22Rv1 (cell line): ENCODE data around the gene RFTN2.

Experiments
- H3K27ac ChIP-seq: fragments of 450-650 bp; 2 replicates; pipeline ENCODE4 v1.5.1; 2017
- CTCF ChIP-seq: fragments of 450-650 bp; IDR thresholded peaks from 2 replicates; pipeline ENCODE4 v1.5.1; 2017; ENCODE audit warnings: mild to moderate bottlenecking
- ZFX ChIP-seq: fragments of 450-650 bp; IDR thresholded peaks from 2 replicates; pipeline ENCODE4 v1.6.1; 2017; ENCODE audit warnings: antibody characterized with exemption, borderline replicate concordance

RFTN2 gene

GRCh38 chr2:197672371-197672893, 3.0 kb downstream of the RFTN2 start:
- TF ChIP-seq CTCF: no peak
- H3K27ac ChIP-seq: no peak overlapping the region

GRCh38 chr2:197669077-197669476, 6.3 kb downstream of the RFTN2 start:
- no peak overlapping the region for H3K27ac ChIP-seq
- no peak for TF ChIP-seq ZFX
- no peak for TF ChIP-seq CTCF

GRCh38 chr2:197668296-197668695, 7.1 kb downstream of the RFTN2 start:
- H3K27ac ChIP-seq: no peak overlapping the region
- TF ChIP-seq CTCF (no peak), ZFX (no peak)

GRCh38 chr2:197666277-197666676, 9.1 kb downstream of the RFTN2 start:
- TF ChIP-seq CTCF: no peak
- TF ChIP-seq ZFX: no peak
- no peak overlapping the region for H3K27ac ChIP-seq

GRCh38 chr2:197661626-197662025, 13.8 kb downstream of the RFTN2 start:
- no peak for TF ChIP-seq CTCF
- no peak for TF ChIP-seq ZFX

GRCh38 chr2:197657562-197657961, 17.8 kb downstream of the RFTN2 start:
- TF ChIP-seq ZFX (no peak), CTCF (no peak)
- peak overlapping the region; percentile 28 for H3K27ac ChIP-seq

More at GRCh38 chr2:197661626-197662025, 13.8 kb downstream of the RFTN2 start:
- no peak overlapping the region for H3K27ac ChIP-seq

GRCh38 chr2:197647961-197648690, 27.3 kb downstream of the RFTN2 start:
- TF ChIP-seq CTCF (no peak), ZFX (no peak)
- H3K27ac ChIP-seq: no peak overlapping the region
